HG03064 (cell line): ENCODE data around the gene NOL11.
"Not testable (repeated sequence)": the region's sequence is repeated elsewhere in the genome, so short reads cannot be mapped to it uniquely, and the experiment has no call there.

Experiments
- ATAC-seq: cut with Tn5 transposase; IDR thresholded peaks from one replicate; pipeline ENCODE4 v1.9.1; 2021; ENCODE audit warnings: low read depth; ENCODE audit not compliant: unreplicated experiment

The NOL11 gene

GRCh38 chr17:67707442-67707841 lies 10.3 kb upstream of the NOL11 start:
- no peak for ATAC-seq

- ATAC-seq: no peak
These were observed 9.4 kb upstream of the NOL11 start for GRCh38 chr17:67708378-67708777.

- no peak for ATAC-seq
These were observed 5.8 kb upstream of the NOL11 start for GRCh38 chr17:67711916-67712315.

- ATAC-seq: no peak
These were observed 5.4 kb upstream of the NOL11 start for GRCh38 chr17:67712375-67712774.

GRCh38 chr17:67713169-67713568 lies 4.6 kb upstream of the NOL11 start:
- ATAC-seq: no peak

GRCh38 chr17:67716405-67716798 lies 1.3 kb upstream of the NOL11 start:
- ATAC-seq: no peak

- ATAC-seq: peak; percentile 0
These were observed 528 bp upstream of the NOL11 start for GRCh38 chr17:67717192-67717623.

- ATAC-seq: peak; percentile 4
These were observed 697 bp downstream of the NOL11 start for GRCh38 chr17:67718325-67718941.

- ATAC-seq: no peak
These were observed 7.6 kb downstream of the NOL11 start for GRCh38 chr17:67725373-67725791.

GRCh38 chr17:67725807-67726206 lies 8.1 kb downstream of the NOL11 start:
- no peak for ATAC-seq

GRCh38 chr17:67727152-67728039 lies 9.7 kb downstream of the NOL11 start:
- ATAC-seq: not testable (repeated sequence)

- no peak for ATAC-seq
These were observed 12.2 kb downstream of the NOL11 start for GRCh38 chr17:67729903-67730302.

GRCh38 chr17:67730731-67731130 lies 13.0 kb downstream of the NOL11 start:
- ATAC-seq: no peak

GRCh38 chr17:67733449-67733848 lies 15.7 kb downstream of the NOL11 start:
- no peak for ATAC-seq

- ATAC-seq: no peak
These were observed 19.4 kb downstream of the NOL11 start for GRCh38 chr17:67737145-67737544.

GRCh38 chr17:67742025-67742424 lies 24.3 kb downstream of the NOL11 start:
- ATAC-seq: no peak

GRCh38 chr17:67746704-67747571 lies 29.2 kb downstream of the NOL11 start:
- ATAC-seq: no peak

GRCh38 chr17:67747681-67748235 lies 30.0 kb downstream of the NOL11 start:
- ATAC-seq: no peak

GRCh38 chr17:67750067-67750466 lies 32.3 kb downstream of the NOL11 start:
- no peak for ATAC-seq
